ENCODE measurements around the gene MT2A. TPM values are rescaled to one million over a fixed set of nuclear protein-coding genes. Genes with fewer than 3 reads are reported as not detected.
A peak's percentile ranks its signal among the peaks of the same experiment; 100 is the strongest.

MT2A gene
- total and polyA plus RNA-seq, 2 of the 13 experiments (the other 11 are each of a cell fraction or from before 2014, with no cell fraction given): 135 to 371 TPM

- no peak for TF ChIP-seq GTF3A (CRISPR knock-in tag; conservative IDR thresholded peaks at IDR 0.05)
- TF ChIP-seq SAP130 (CRISPR knock-in tag; IDR thresholded peaks at IDR 0.05; ENCODE audit: low read depth): peak; percentile 53
- 0 out of 3 replicates have a peak, but pooled peaks have one; percentile 3 for TF ChIP-seq MXI1 (IDR thresholded peaks at IDR 0.05; ENCODE audit: borderline replicate concordance, low read depth, low read length)
- no peak for TF ChIP-seq ONECUT2 (CRISPR knock-in tag; IDR thresholded peaks at IDR 0.05)
- TF ChIP-seq ZNF205 (CRISPR knock-in tag; IDR thresholded peaks at IDR 0.05): 0 out of 2 replicates have a peak, but pooled peaks have one; percentile 41
- TF ChIP-seq ZNF687 (CRISPR knock-in tag; IDR thresholded peaks at IDR 0.05): peak; percentile 68
- peak; percentile 91 for TF ChIP-seq MYPOP (CRISPR knock-in tag; IDR thresholded peaks at IDR 0.05)
- 0 out of 2 replicates have a peak, but pooled peaks have one; percentile 25 for TF ChIP-seq POLR2AphosphoS5 (IDR thresholded peaks at IDR 0.05; ENCODE audit: low read depth, low read length)
- peak; percentile 76 for TF ChIP-seq ZBTB7B (CRISPR knock-in tag; IDR thresholded peaks at IDR 0.05)
- peak; percentile 37; the same call in 1 of the 2 replicates for TF ChIP-seq NFKB2 (CRISPR knock-in tag; IDR thresholded peaks at IDR 0.05; ENCODE audit: borderline replicate concordance)
- peak; percentile 27; the same call in 1 of the 2 replicates for TF ChIP-seq MEIS2 (CRISPR knock-in tag; IDR thresholded peaks at IDR 0.05)
- TF ChIP-seq CTCF (CRISPR knock-in tag; IDR thresholded peaks at IDR 0.05): peak; percentile 45
- no peak for TF ChIP-seq HCFC1 (IDR thresholded peaks at IDR 0.05; ENCODE audit: low read depth, low read length)
- TF ChIP-seq NFAT5 (CRISPR knock-in tag; IDR thresholded peaks at IDR 0.05): peak; percentile 42; the same call in 1 of the 2 replicates
- no peak for TF ChIP-seq ZNF577 (CRISPR knock-in tag; IDR thresholded peaks at IDR 0.05; ENCODE audit: borderline replicate concordance, low read depth)
- TF ChIP-seq NBN (conservative IDR thresholded peaks at IDR 0.05): no peak
- peak; percentile 71; the same call in 1 of the 2 replicates for TF ChIP-seq ZNF501 (CRISPR knock-in tag; IDR thresholded peaks at IDR 0.05)
Measured at GRCh38 chr16:56657555-56658326, 49.4 kb downstream of the MT2A start, which contains the start of gene MT1F (continued).
